Caco-2 (cell line): Measurements from ENCODE around the gene PITPNB. TPM values are rescaled to one million over a fixed set of nuclear protein-coding genes. Genes with fewer than 3 reads are reported as not detected.

ENCODE experiments used
- BruUV-seq: library from RNA; stranded (reverse); fragments of 400-500 nt; replicated peaks from 2 replicates; lab custom pipeline; 2021; lab: Mats Ljungman, UMichigan
- CTCF ChIA-PET: fragments of 300-600 bp; sonication (Branson Sonifier 250); formaldehyde crosslinking; loops from one replicate; lab custom pipeline; 2022; ENCODE audit warnings: antibody characterized with exemption; lab: Charles Lee
- POLR2A ChIA-PET: fragments of 300-600 bp; sonication (Branson Sonifier 250); formaldehyde crosslinking; loops from one replicate; lab custom pipeline; 2022; ENCODE audit warnings: antibody characterized with exemption; lab: Charles Lee
- DNase-seq, 2 experiments: peaks; one replicate each; pipeline versions ENCODE4 v3.0.0 to v3.0.0-alpha.2; 2020 to 2022
- H3K27me3 ChIP-seq: replicated peaks from 2 replicates; pipeline ENCODE4 v1.6.0; 2011; ENCODE audit warnings: low read length; ENCODE audit not compliant: control insufficient read depth, insufficient read depth
- H3K36me3 ChIP-seq: 2 replicates; pipeline ENCODE4 v1.5.1; 2011; ENCODE audit warnings: low read length; ENCODE audit not compliant: control insufficient read depth, insufficient read depth
- H3K4me1 ChIP-seq: fragments of 250-450 bp; sonication (Bioruptor Pico); 2 replicates; pipeline ENCODE4 v1.5.1; 2020; ENCODE audit warnings: mild to moderate bottlenecking
- H3K4me3 ChIP-seq: 2 replicates; pipeline ENCODE4 v1.5.1; 2011; ENCODE audit warnings: low read depth, mild to moderate bottlenecking, control low read depth, low read length
- H3K9me3 ChIP-seq: fragments of 250-450 bp; sonication (Bioruptor Pico); 2 replicates; pipeline ENCODE4 v1.5.1; 2020; ENCODE audit warnings: mild to moderate bottlenecking, moderate library complexity
- H3K27ac Mint-ChIP-seq: one replicate; pipeline ENCODE4 v1.8.0; 2022; ENCODE audit warnings: mixed read lengths; ENCODE audit not compliant: unreplicated experiment
- H3K27me3 Mint-ChIP-seq: one replicate; pipeline ENCODE4 v1.8.0; 2022; ENCODE audit warnings: mixed read lengths; ENCODE audit not compliant: insufficient read depth, unreplicated experiment
- H3K36me3 Mint-ChIP-seq: one replicate; pipeline ENCODE4 v1.8.0; 2022; ENCODE audit warnings: mild to moderate bottlenecking, mixed read lengths; ENCODE audit not compliant: insufficient read depth, unreplicated experiment
- H3K4me1 Mint-ChIP-seq: one replicate; pipeline ENCODE4 v1.8.0; 2022; ENCODE audit warnings: low read depth, mixed read lengths; ENCODE audit not compliant: unreplicated experiment
- H3K4me3 Mint-ChIP-seq: one replicate; pipeline ENCODE4 v1.8.0; 2022; ENCODE audit warnings: mild to moderate bottlenecking, moderate library complexity, mixed read lengths; ENCODE audit not compliant: unreplicated experiment
- H3K9me3 Mint-ChIP-seq: one replicate; pipeline ENCODE4 v1.8.0; 2022; ENCODE audit warnings: mixed read lengths; ENCODE audit not compliant: unreplicated experiment
- intact Hi-C: fragments of 100-400 bp; cut with micrococcal nuclease; formaldehyde crosslinking; loops from one replicate; pipeline ENCODE4 v1.10.0; 2022; ENCODE audit not compliant: unreplicated experiment
- total RNA-seq: library from RNA; stranded (reverse); gene quantifications from 2 replicates; pipeline ENCODE4 v1.2.3, GENCODE V29; 2022
- TF ChIP-seq, protein P1 (sequence below), 2 experiments: fragments of 200-600 bp in 1 of 2; IDR thresholded peaks; 1 replicate in 1 of 2; 2 replicates in 1 of 2; pipeline versions ENCODE4 v1.5.1 to v1.8.0; 2011 to 2022; ENCODE audit warnings: antibody characterized with exemption in 1 of 2, control low read depth in 1 of 2, inconsistent platforms in 1 of 2, low read depth in 1 of 2, low read length in 1 of 2, mild to moderate bottlenecking in 1 of 2, moderate library complexity in 1 of 2; ENCODE audit not compliant: insufficient read depth in 1 of 2, severe bottlenecking in 1 of 2, unreplicated experiment in 1 of 2

PITPNB gene
- total RNA-seq, 1 experiment from 2014 or later, result 81.7 TPM

DNA sequence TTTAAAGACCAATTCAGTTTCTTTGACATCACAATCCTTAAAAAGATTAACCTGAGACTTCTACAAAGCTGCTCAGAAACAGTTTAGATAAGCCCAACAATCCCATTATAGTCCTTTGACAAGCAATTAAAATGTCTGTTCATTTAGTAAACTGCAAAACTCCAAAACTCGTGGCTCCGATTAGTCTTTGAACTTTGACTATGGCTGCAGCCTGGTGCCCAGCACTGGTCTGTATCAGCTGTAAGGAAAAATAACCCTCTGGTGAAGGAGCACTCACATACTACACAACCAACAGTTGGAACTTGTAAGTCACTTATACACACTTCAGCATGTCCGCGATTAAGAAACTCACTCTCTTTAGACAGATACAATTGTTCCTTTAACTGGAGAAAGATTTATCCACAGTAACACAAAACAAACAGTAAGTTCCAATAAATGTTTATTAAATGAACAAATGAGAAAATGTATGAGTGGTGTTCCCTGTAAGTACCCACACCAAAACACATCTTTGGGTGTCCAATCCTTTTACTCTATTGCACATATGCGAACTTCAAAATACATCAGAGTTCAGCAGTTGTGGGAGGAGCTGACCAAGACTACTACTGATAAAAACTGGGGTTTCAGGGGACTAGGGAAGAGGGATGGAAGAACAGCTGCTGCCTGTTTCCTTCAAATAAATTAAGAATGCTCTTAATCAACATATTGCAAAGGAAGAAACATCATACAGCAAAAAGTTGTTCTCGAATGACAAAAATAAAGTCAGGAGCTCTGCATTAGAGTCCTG is 36.4 kb downstream of the PITPNB start:
- ChIA-PET POLR2A (no interaction called here), CTCF (interaction anchor here (1.1 to 2.0 kb wide), 4 partner anchors 13 to 127 kb away, joined by 3 to 7 read pairs (median 4); partner anchors contain the start of gene PITPNB)
- DNase-seq, result no peak
- Histone ChIP-seq H3K9me3 (no peaks in the 10 kb centered on the region), H3K4me3 (no peak overlapping the region), H3K36me3 (peaks cover 1% of the 10 kb centered on the region; the same call in 1 of the 2 replicates), H3K27me3 (no peaks in the 10 kb centered on the region), H3K4me1 (peaks cover 5% of the 10 kb centered on the region; the same call in 1 of the 2 replicates)
- H3K4me1 Mint-ChIP-seq, result peaks cover 12% of the 10 kb centered on the region
- BruUV-seq, result no TSS peak
- H3K9me3 Mint-ChIP-seq, result no peaks in the 10 kb centered on the region
- H3K36me3 Mint-ChIP-seq, result peaks cover 39% of the 10 kb centered on the region
- no peak overlapping the region for H3K4me3 Mint-ChIP-seq
- H3K27ac Mint-ChIP-seq, result no peak overlapping the region
- intact Hi-C loops, result loop anchor here (5.0 to 10.0 kb wide), 2 partner anchors 35 to 712 kb away; partner anchors contain the start of gene PITPNB
- no peaks in the 10 kb centered on the region for H3K27me3 Mint-ChIP-seq
- TF ChIP-seq, protein P1, sequence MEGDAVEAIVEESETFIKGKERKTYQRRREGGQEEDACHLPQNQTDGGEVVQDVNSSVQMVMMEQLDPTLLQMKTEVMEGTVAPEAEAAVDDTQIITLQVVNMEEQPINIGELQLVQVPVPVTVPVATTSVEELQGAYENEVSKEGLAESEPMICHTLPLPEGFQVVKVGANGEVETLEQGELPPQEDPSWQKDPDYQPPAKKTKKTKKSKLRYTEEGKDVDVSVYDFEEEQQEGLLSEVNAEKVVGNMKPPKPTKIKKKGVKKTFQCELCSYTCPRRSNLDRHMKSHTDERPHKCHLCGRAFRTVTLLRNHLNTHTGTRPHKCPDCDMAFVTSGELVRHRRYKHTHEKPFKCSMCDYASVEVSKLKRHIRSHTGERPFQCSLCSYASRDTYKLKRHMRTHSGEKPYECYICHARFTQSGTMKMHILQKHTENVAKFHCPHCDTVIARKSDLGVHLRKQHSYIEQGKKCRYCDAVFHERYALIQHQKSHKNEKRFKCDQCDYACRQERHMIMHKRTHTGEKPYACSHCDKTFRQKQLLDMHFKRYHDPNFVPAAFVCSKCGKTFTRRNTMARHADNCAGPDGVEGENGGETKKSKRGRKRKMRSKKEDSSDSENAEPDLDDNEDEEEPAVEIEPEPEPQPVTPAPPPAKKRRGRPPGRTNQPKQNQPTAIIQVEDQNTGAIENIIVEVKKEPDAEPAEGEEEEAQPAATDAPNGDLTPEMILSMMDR (IDR thresholded peaks at IDR 0.05; ENCODE audit: insufficient read depth in 1 of 2, low read depth in 1 of 2, low read length in 1 of 2, severe bottlenecking in 1 of 2, unreplicated experiment in 1 of 2), result no peak

- peaks cover 6% of the 10 kb centered on the region for H3K4me1 Mint-ChIP-seq
- no peak for DNase-seq
- H3K36me3 Mint-ChIP-seq, result peaks cover 29% of the 10 kb centered on the region
- POLR2A ChIA-PET, result interaction anchor here (0.6 kb wide), 1 partner anchor 211 kb away, joined by 7 read pairs; no protein-coding TSS in a partner anchor
- no peaks in the 10 kb centered on the region for H3K27me3 Mint-ChIP-seq
- no peaks in the 10 kb centered on the region for H3K27me3 ChIP-seq
- intact Hi-C loops, result loop anchor here (5.0 to 10.0 kb wide), 2 partner anchors 36 to 713 kb away; partner anchors contain the start of gene PITPNB
- H3K4me1 ChIP-seq, result peaks cover 4% of the 10 kb centered on the region; the same call in 1 of the 2 replicates
- H3K27ac Mint-ChIP-seq, result no peak overlapping the region
- H3K36me3 ChIP-seq, result peaks cover 1% of the 10 kb centered on the region; the same call in 1 of the 2 replicates
- BruUV-seq, result no TSS peak
- no peaks in the 10 kb centered on the region for H3K9me3 ChIP-seq
- no peak overlapping the region for H3K4me3 ChIP-seq
- no peaks in the 10 kb centered on the region for H3K9me3 Mint-ChIP-seq
- TF ChIP-seq, protein P1 (IDR thresholded peaks at IDR 0.05; ENCODE audit: insufficient read depth in 1 of 2, low read depth in 1 of 2, low read length in 1 of 2, severe bottlenecking in 1 of 2, unreplicated experiment in 1 of 2), result no peak
- CTCF ChIA-PET, result no interaction called here
- H3K4me3 Mint-ChIP-seq, result no peak overlapping the region
Measured at GRCh38 chr22:27881421-27881820, 37.6 kb downstream of the PITPNB start.

DNA sequence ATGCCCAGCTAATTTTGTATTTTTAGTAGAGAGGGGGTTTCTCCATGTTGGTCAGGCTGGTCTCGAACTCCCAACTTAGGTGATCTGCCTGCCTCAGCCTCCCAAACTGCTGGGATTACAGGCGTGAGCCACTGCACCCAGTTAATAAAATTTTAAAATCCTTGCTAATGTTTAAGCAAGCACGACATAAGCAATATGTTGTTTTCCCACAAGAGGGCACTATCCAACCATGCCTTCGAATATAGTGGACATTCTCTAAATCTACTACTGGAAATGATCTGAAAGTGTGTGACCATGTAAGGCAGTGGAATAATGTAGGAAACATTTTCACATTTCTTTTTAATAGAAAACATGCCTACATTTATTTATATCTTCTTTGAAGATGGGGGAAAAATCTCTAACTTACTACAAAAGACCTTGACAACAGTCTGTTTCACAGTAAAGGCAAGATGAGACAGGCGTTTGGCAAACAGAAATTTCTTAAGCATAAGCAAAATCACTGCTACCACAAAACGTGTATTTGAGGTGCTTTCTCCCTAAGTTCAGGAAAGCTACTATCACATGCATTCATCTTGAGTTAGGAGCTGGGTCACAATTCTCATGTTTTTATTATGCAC is 38.2 kb downstream of the PITPNB start:
- intact Hi-C loops, result loop anchor here (5.0 to 10.0 kb wide), 2 partner anchors 36 to 714 kb away; partner anchors contain the start of gene PITPNB
- Histone ChIP-seq H3K9me3 (no peaks in the 10 kb centered on the region), H3K4me3 (no peak overlapping the region), H3K4me1 (no peaks in the 10 kb centered on the region), H3K36me3 (peaks cover 1% of the 10 kb centered on the region; the same call in 1 of the 2 replicates), H3K27me3 (no peaks in the 10 kb centered on the region)
- peaks cover 24% of the 10 kb centered on the region for H3K36me3 Mint-ChIP-seq
- ChIA-PET POLR2A (no interaction called here), CTCF (interaction anchor here (0.6 kb wide), 1 partner anchor 9 kb away, joined by 5 read pairs; no protein-coding TSS in a partner anchor)
- H3K4me3 Mint-ChIP-seq, result no peak overlapping the region
- peak in 1 of 2 experiments; percentile 56 for DNase-seq
- no peaks in the 10 kb centered on the region for H3K27me3 Mint-ChIP-seq
- no peaks in the 10 kb centered on the region for H3K9me3 Mint-ChIP-seq
- TF ChIP-seq, protein P1 (IDR thresholded peaks at IDR 0.05; ENCODE audit: insufficient read depth in 1 of 2, low read depth in 1 of 2, low read length in 1 of 2, severe bottlenecking in 1 of 2, unreplicated experiment in 1 of 2), result peak; percentile 38 to 68
- no TSS peak for BruUV-seq
- H3K4me1 Mint-ChIP-seq, result peaks cover 6% of the 10 kb centered on the region
- no peak overlapping the region for H3K27ac Mint-ChIP-seq
